AG04450 (cell line): ENCODE measurements around the gene ATL2. TPM values are rescaled to one million over a fixed set of nuclear protein-coding genes. Genes with fewer than 3 reads are reported as not detected.

Source experiments
- CTCF ChIA-PET: fragments of 300-600, 350-600 bp; formaldehyde crosslinking; extraction: SDS; loops from one replicate; lab custom pipeline; 2022; ENCODE audit warnings: antibody characterized with exemption, inconsistent platforms; lab: Charles Lee
- POLR2A ChIA-PET: fragments of 350-600 bp; formaldehyde crosslinking; extraction: SDS; loops from one replicate; lab custom pipeline; 2021; ENCODE audit warnings: antibody characterized with exemption, inconsistent platforms; lab: Yijun Ruan, JAX
- DNase-seq: peaks from one replicate; pipeline ENCODE4 v3.0.0-alpha.2; 2011; ENCODE audit warnings: low read depth, low spot score
- H3K27ac ChIP-seq: one replicate; pipeline ENCODE4 v1.5.1; 2012; ENCODE audit warnings: low read depth, low read length, control low read depth
- H3K27me3 ChIP-seq: one replicate; pipeline ENCODE4 v1.6.0; 2012; ENCODE audit warnings: low read length; ENCODE audit not compliant: control insufficient read depth, insufficient read depth
- H3K4me3 ChIP-seq: 2 replicates; pipeline ENCODE4 v1.5.1; 2011; ENCODE audit warnings: mild to moderate bottlenecking, low read depth, low read length, control low read depth
- H3K9me3 ChIP-seq: 2 replicates; pipeline ENCODE4 v1.5.1; 2012; ENCODE audit warnings: low read length; ENCODE audit not compliant: control insufficient read depth, insufficient read depth
- polyA plus RNA-seq: library from polyadenylated mRNA; depleted of rRNA; stranded (reverse); fragments of >200 nt; gene quantifications from 2 replicates; pipeline ENCODE4 v1.2.3, GENCODE V29; 2011; rRNA removed
- TF ChIP-seq, protein P1 (sequence below): IDR thresholded peaks from 2 replicates; pipeline ENCODE4 v1.5.1; 2011; ENCODE audit warnings: low read depth, low read length, control low read depth, inconsistent platforms

Gene ATL2
- polyA plus RNA-seq, 1 experiment, result 16.1 TPM

DNA sequence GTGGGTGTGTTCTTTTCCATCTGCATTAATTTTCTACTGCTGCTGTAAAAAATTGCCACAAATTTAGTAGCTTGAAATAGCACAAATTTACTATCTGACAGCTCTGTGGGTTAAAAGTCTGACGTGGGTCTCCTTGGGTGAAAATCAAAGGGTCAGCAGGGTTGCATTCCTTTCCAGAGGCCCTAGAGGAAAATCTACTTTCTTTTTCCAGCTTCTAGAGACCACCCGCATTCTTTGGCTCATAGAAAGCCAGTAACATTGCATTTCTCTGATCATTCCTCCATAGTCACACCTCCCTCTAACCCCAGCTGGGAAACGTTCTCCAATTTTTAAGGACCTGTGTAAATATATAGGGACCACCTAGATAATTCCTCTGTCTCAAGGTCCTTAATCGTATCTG is 128.8 kb downstream of the ATL2 start:
- Histone ChIP-seq H3K4me3 (no peak overlapping the region), H3K27me3 (peaks cover 14% of the 10 kb centered on the region), H3K9me3 (no peaks in the 10 kb centered on the region), H3K27ac (no peak overlapping the region)
- POLR2A ChIA-PET, result no interaction called here
- CTCF ChIA-PET, result no interaction called here
- TF ChIP-seq, protein P1, sequence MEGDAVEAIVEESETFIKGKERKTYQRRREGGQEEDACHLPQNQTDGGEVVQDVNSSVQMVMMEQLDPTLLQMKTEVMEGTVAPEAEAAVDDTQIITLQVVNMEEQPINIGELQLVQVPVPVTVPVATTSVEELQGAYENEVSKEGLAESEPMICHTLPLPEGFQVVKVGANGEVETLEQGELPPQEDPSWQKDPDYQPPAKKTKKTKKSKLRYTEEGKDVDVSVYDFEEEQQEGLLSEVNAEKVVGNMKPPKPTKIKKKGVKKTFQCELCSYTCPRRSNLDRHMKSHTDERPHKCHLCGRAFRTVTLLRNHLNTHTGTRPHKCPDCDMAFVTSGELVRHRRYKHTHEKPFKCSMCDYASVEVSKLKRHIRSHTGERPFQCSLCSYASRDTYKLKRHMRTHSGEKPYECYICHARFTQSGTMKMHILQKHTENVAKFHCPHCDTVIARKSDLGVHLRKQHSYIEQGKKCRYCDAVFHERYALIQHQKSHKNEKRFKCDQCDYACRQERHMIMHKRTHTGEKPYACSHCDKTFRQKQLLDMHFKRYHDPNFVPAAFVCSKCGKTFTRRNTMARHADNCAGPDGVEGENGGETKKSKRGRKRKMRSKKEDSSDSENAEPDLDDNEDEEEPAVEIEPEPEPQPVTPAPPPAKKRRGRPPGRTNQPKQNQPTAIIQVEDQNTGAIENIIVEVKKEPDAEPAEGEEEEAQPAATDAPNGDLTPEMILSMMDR, result no peak
- DNase-seq, result no peak

- DNase-seq, result no peak
- Histone ChIP-seq H3K4me3 (no peak overlapping the region), H3K27ac (no peak overlapping the region), H3K9me3 (no peaks in the 10 kb centered on the region), H3K27me3 (peaks cover 17% of the 10 kb centered on the region)
- TF ChIP-seq, protein P1, result no peak
- POLR2A ChIA-PET, result no interaction called here
- CTCF ChIA-PET, result no interaction called here
These were observed 131.0 kb downstream of the ATL2 start for GRCh38 chr2:38246105-38246504.

DNA sequence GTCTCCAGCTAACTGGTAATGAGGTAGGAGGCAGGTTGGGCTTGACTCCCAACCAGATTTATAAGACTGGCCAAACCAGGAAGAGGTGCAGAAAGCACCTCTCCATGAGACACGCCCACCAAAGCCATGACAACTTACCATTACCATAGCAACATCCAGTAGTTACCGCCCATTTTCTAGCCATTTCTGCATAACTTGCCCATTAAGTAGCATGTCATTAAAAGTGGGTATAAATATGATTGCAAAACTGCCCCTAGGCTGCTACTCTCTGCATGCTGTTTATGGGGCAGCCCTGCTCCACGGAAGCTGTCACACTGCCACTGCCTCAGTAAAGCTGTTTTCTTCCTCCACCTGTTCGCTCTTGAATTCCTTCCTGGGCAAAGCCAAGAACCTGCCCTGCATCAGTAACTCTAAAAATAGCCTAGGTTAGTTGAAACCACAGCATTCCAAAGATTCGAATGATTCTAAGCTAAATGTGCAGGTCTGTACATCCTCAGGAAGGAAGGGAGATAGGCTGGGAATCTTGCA is 131.9 kb downstream of the ATL2 start:
- H3K4me3 ChIP-seq, result no peak overlapping the region
- H3K9me3 ChIP-seq, result no peaks in the 10 kb centered on the region
- H3K27ac ChIP-seq, result no peak overlapping the region
- TF ChIP-seq, protein P1, result no peak
- DNase-seq, result no peak
- ChIA-PET POLR2A (no interaction called here), CTCF (no interaction called here)
- peaks cover 17% of the 10 kb centered on the region for H3K27me3 ChIP-seq

DNA sequence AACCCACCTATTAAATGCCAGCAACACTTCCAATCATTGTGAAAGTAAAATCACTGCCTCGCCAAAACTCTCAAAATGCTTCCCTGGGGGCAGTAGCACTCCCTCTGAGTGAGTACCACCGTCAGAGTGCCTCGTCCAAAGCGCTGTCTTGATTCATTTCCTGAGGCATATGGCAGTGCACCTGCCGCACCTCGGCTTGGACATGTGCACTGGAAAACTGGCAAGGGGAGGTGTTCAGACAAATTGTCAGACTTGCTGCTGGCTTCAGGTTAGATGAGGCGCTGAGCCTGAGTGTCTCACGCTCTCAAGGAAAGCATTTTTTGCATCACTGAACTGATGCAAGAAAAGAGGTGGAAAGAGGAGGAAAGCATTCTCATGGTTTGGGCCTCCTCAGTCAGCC is 132.8 kb downstream of the ATL2 start:
- ChIA-PET POLR2A (no interaction called here), CTCF (no interaction called here)
- no peak overlapping the region for H3K27ac ChIP-seq
- peaks cover 15% of the 10 kb centered on the region for H3K27me3 ChIP-seq
- H3K4me3 ChIP-seq, result no peak overlapping the region
- TF ChIP-seq, protein P1, result no peak
- no peaks in the 10 kb centered on the region for H3K9me3 ChIP-seq
- DNase-seq, result no peak

Other genes with a start within 250 kb of the ATL2 start
- gene HNRNPLL, start 225.7 kb upstream of the ATL2 start, polyA plus RNA-seq, result 55.0 and 78.5 TPM in 2 replicates